ENCODE data around the gene C18orf54. TPM values are rescaled to one million over a fixed set of nuclear protein-coding genes. Genes with fewer than 3 reads are reported as not detected.
"Not testable (repeated sequence)": the region's sequence is repeated elsewhere in the genome, so short reads cannot be mapped to it uniquely, and the experiment has no call there.

The C18orf54 gene
- total RNA-seq, 1 donor from 2014 or later, result 1.3 TPM

- DNase-seq (ENCODE audit: low spot score), result not testable (repeated sequence)
Measured at GRCh38 chr18:54386800-54387495, 29.2 kb downstream of the C18orf54 start.

GRCh38 chr18:54387631-54388030, 29.9 kb downstream of the C18orf54 start:
- DNase-seq (ENCODE audit: low spot score), result no peak

DNA sequence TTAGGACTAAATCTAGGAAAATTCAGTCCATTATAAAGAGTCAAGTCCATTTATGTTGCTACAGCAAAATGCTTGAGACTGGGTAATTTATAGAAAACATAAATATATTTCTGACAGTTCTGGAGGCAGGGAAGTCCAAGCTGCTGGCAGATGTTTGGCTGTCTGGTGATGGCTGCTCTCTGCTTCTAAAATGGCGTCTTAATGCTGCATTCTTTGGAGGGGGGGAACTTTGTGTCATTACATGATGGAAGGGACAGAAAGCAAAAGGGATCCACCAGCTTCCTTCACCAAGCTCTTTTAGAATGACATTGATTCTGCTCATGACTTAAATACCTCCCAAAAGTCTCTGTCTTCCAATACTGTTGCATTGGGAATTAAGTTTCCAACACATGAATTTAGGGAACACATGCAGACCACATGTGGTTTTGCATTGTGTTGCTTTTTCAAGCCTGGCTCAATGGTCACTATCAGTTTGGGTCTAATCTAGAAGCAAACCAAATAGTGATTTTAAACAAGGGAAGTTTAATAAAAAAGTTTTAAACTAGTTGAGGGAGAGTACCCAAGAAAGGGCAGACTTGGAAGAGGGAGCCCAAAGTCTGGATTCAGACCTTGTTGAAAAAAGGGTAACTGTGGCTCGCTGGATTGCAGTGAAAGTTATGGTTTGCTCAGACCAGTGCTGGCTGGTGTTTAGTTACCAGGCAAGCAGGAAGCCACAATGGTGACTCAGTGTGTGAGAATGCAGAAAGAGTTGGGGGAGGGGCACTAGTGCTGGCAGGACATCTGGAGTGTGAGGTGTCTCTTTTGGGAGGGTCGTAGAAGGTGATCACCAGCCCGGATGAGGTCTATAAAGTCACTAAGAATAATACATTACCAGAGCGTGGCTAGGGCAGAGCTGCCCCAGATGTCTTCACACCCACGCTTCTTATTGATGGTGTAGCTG, 30.8 kb downstream of the C18orf54 start:
- peak; percentile 40 for DNase-seq (ENCODE audit: low spot score)

DNA sequence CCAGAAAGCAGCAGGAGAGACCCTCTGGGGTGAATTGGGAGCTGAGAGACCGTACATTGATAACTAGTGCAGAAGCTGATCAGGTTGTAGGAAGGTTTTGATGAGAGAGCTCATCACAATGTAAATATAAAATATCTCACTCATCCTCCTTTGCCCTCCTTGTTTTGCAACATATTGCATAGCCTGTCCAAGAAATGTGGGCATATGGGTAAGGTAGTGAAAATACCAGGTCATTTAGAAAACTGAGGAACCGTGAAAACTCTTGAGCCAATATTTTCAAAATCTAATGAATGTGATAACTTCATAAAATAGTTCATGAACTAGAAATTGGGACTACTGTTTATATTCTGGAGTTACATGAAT, 31.4 kb downstream of the C18orf54 start:
- DNase-seq (ENCODE audit: low spot score), result no peak

DNA sequence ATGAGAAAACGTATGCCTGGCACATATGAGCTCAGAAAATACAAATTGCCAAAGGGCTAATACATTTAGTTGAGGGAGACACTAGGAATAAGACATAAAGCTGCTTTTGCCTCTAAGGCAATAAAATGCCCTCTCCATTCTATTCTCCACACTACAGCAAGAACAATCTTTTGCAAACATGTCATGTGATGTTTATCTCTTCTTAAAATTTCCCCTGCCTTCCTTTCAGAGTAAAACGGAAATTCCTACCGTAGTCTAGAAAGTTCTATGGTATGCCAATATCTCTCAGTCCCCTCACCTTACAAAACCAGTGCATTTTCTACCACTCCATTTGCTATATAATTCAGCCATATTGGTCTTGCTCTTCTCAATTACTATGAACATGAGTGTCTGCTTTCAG, 33.1 kb downstream of the C18orf54 start:
- DNase-seq (ENCODE audit: low spot score), result no peak

GRCh38 chr18:54392543-54393023, 34.9 kb downstream of the C18orf54 start:
- no peak for DNase-seq (ENCODE audit: low spot score)

GRCh38 chr18:54393648-54394294, 36.1 kb downstream of the C18orf54 start:
- DNase-seq (ENCODE audit: low spot score), result no peak

GRCh38 chr18:54396760-54397159, 39.1 kb downstream of the C18orf54 start:
- no peak for DNase-seq (ENCODE audit: low spot score)

DNA sequence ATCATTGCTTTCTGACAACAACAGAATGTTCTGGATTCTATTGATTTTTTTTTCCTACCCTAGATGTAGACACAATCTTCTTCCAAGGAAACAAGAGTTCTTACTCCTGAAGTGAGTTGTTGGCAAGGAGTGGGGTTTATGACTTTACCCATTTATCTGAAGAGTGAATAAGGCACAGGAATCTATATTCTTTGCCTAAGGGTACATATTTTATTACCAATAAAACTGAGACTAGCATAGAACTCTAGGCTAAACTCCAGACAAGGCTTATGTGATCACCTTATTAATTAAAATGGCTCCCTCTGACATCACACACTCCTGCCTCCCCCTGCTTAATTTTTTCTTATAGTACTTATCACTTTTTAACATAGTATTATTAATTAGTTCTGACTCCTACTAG, 47.6 kb downstream of the C18orf54 start:
- DNase-seq (ENCODE audit: low spot score), result no peak

DNA sequence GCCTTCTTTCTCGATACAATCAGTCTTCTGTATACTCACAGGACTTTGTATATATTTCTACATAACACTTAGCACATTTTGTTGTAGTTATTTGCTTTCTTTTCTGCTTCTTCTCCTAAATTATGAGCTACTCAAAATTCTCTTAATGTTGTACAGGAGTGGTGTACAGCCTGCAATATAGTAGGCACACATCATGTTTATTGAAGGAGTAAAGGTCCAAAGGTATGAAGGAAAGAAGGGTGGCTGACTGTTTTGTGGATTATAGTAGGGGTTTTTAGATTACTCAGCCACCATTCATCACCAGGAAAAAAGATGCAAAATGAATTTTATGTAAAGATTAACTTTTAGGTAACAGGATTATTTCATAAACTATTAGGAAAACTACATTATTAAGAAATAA, 54.1 kb downstream of the C18orf54 start:
- no peak for DNase-seq (ENCODE audit: low spot score)

DNA sequence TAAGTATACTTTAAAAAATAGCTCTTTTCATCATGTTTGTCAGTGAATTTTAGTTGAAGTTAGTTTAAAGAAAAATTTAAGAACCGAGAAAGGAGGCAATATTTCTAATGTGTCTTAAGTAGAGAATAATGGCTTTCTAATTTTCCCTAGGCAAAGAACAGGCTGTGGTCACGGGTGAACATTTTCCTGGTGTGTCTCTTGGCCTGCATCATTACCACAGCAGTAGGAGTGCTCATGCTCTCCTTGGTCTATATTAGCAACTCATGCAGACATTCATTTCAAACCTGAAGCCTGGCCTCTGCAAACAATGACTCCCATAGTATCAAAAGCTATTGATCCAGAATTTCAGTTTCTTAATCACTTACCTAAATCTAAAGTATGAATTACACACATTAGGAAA, 57.4 kb downstream of the C18orf54 start:
- no peak for DNase-seq (ENCODE audit: low spot score)

GRCh38 chr18:54416436-54416835, 58.7 kb downstream of the C18orf54 start:
- DNase-seq (ENCODE audit: low spot score), result no peak

DNA sequence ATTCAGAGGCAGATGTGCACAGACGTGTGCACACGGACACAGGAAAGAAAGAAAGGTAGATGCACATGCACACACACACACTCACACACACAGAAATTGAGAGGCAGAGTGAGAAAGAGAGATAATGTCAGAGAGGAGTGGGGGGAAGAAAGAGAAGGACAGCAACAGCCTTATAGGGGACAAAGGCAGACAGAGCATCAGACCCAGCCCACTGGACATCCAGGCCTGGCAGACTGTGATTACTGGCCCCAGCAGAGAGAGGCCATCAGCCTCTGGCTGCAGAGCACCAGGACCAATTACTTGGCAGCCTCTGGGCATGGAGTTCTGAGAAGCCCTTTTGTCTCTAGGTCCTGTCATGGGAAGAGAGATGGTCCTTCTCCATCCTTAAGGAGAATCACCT, 66.1 kb downstream of the C18orf54 start:
- no peak for DNase-seq (ENCODE audit: low spot score)

DNA sequence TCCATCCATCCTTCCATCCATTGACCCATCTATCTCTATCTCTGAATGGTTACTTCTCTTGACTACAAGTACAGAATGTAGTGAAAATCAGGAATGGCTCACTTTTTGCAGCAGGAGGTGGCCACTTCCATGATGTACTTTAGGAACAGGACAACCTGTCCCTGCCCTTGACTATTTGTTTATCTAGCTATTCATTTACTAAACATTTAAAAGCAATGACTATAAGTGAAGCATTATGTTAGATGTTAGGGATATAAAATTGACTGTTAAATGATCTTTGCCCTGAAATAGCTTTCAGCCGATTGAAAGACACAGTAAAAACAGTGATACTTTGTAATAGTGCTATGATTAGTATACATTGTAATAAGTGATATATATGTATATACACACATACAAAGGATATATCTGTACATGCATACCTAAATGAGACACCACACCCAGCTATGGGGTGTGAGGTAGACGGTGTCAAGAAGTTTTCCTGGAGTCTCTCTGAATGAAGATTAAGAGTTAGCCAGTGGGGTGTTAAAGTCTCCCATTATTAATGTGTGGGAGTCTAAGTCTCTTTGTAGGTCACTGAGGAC, 68.5 kb downstream of the C18orf54 start:
- DNase-seq (ENCODE audit: low spot score), result no peak

Other genes with a start within 250 kb of the C18orf54 start
- 71.6 TPM for gene MBD2, start 133.2 kb upstream of the C18orf54 start, total RNA-seq
- gene POLI, start 88.4 kb upstream of the C18orf54 start, total RNA-seq, result 27.2 TPM
- not detected for gene STARD6, start within 50 bp of the C18orf54 start, total RNA-seq
- not detected for gene DYNAP, start 233.3 kb downstream of the C18orf54 start, total RNA-seq